SK-N-SH (cell line): ENCODE measurements around the gene LRRC70. TPM values are rescaled to one million over a fixed set of nuclear protein-coding genes. Genes with fewer than 3 reads are reported as not detected.

ENCODE experiments used
- polyA plus RNA-seq, 3 experiments: library from polyadenylated mRNA; depleted of rRNA; stranded (reverse); fragments of >200 nt; gene quantifications; 2 replicates each; pipeline ENCODE4 v1.2.3, GENCODE V29; 2012

The LRRC70 gene
- polyA plus RNA-seq, 1 of the 3 experiments (the other 2 are of a cell fraction) = 0.08 TPM

Other genes starting within 250 kb of the LRRC70 start
- 29.5 and 37.2 TPM in 2 replicates for gene DIMT1, start 174.9 kb upstream of the LRRC70 start, polyA plus RNA-seq (2012; rRNA removed)
- gene IPO11, start 166.1 kb upstream of the LRRC70 start, polyA plus RNA-seq (2012; rRNA removed) = 8.1 and 13.3 TPM in 2 replicates